GM12892 (cell line): Measurements from ENCODE around the gene ZNF385C.

ENCODE experiments used
- DNase-seq: peaks from one replicate; pipeline ENCODE4 v3.0.0; 2011; ENCODE audit not compliant: insufficient read length
- FAIRE-seq: peaks from 2 replicates; lab custom pipeline; 2011; peaks lifted over from hg19 to GRCh38; lab: Jason Lieb, UNC
- POLR2A ChIP-seq: IDR thresholded peaks from 2 replicates; pipeline ENCODE4 v1.6.1; 2011; ENCODE audit warnings: low read depth, low read length, control low read depth
- POLR2AphosphoS5 ChIP-seq: IDR thresholded peaks from 2 replicates; pipeline ENCODE4 v1.6.1; 2011; ENCODE audit warnings: low read depth, low read length, control low read depth
- TAF1 ChIP-seq: IDR thresholded peaks from 2 replicates; pipeline ENCODE4 v1.6.1; 2011; ENCODE audit warnings: low read depth, mild to moderate bottlenecking, control low read depth, low read length, borderline replicate concordance

Gene ZNF385C

GRCh38 chr17:42120770-42121769, 22.8 kb upstream of the ZNF385C start, which contains the start of gene KAT2A:
KAT2A (minus strand) TSS chr17:42121367; CDS start chr17:42121304, 63 bp downstream.
- peak; percentile 99 for FAIRE-seq
- no peak for TF ChIP-seq TAF1
- peak; percentile 82 for TF ChIP-seq POLR2AphosphoS5
- peak; percentile 80; the same call in 1 of the 2 replicates for TF ChIP-seq POLR2A
- DNase-seq = peak; percentile 98

GRCh38 chr17:42120161-42120769, 22.0 kb upstream of the ZNF385C start:
- TF ChIP-seq TAF1 = no peak
- no peak for TF ChIP-seq POLR2A
- TF ChIP-seq POLR2AphosphoS5 = no peak
- FAIRE-seq (peak; percentile 87), DNase-seq (no peak)

GRCh38 chr17:42119301-42119700, 21.0 kb upstream of the ZNF385C start:
- FAIRE-seq (no peak), DNase-seq (no peak)
- TF ChIP-seq TAF1 (no peak), POLR2A (no peak), POLR2AphosphoS5 (no peak)

- FAIRE-seq (peak; percentile 73), DNase-seq (no peak)
- TF ChIP-seq POLR2AphosphoS5 (no peak), POLR2A (no peak)
Measured at GRCh38 chr17:42118545-42118944, 20.3 kb upstream of the ZNF385C start.

GRCh38 chr17:42118126-42118510, 19.8 kb upstream of the ZNF385C start:
- DNase-seq (no peak), FAIRE-seq (no peak)
- no peak for TF ChIP-seq TAF1
- no peak for TF ChIP-seq POLR2A
- TF ChIP-seq POLR2AphosphoS5 = no peak

GRCh38 chr17:42117397-42118125, 19.3 kb upstream of the ZNF385C start:
- TF ChIP-seq TAF1 (no peak), POLR2AphosphoS5 (no peak), POLR2A (no peak)
- FAIRE-seq (no peak), DNase-seq (no peak)

- FAIRE-seq (peak; percentile 99), DNase-seq (peak; percentile 64)
- TF ChIP-seq POLR2A = no peak
- no peak for TF ChIP-seq TAF1
- TF ChIP-seq POLR2AphosphoS5 = no peak
Measured at GRCh38 chr17:42116705-42117396, 18.6 kb upstream of the ZNF385C start.

GRCh38 chr17:42114118-42114517, 15.8 kb upstream of the ZNF385C start:
- DNase-seq = no peak
- TF ChIP-seq POLR2AphosphoS5 (no peak), POLR2A (no peak), TAF1 (no peak)
- no peak for FAIRE-seq

GRCh38 chr17:42113293-42114069, 15.2 kb upstream of the ZNF385C start:
- TF ChIP-seq POLR2A (no peak), TAF1 (no peak), POLR2AphosphoS5 (no peak)
- FAIRE-seq = no peak
- DNase-seq = no peak
